Measurements from ENCODE around the gene SH2D3A. TPM values are rescaled to one million over a fixed set of nuclear protein-coding genes. Genes with fewer than 3 reads are reported as not detected.
A peak's percentile ranks its signal among the peaks of the same experiment; 100 is the strongest.
"Not testable (repeated sequence)": the region's sequence is repeated elsewhere in the genome, so short reads cannot be mapped to it uniquely, and the experiment has no call there.

SH2D3A gene
- total RNA-seq, 1 donor from 2014 or later = 26.0 TPM

- intact Hi-C loops (cut with DNase I) = no loop called here
- no peaks in the 10 kb centered on the region for H3K27me3 ChIP-seq
- H3K9me3 ChIP-seq = no peaks in the 10 kb centered on the region
- ATAC-seq (peak; percentile 83), DNase-seq (peak; percentile 90)
- peaks cover 13% of the 10 kb centered on the region for H3K4me1 ChIP-seq
- H3K4me3 ChIP-seq = peak overlapping the region; percentile 40
- H3K27ac ChIP-seq = peak overlapping the region; percentile 63
- no peak for TF ChIP-seq CTCF (IDR thresholded peaks at IDR 0.05)
- no peaks in the 10 kb centered on the region for H3K36me3 ChIP-seq
Observed at GRCh38 chr19:6801485-6802086, 34.4 kb upstream of the SH2D3A start.

- ATAC-seq = no peak
- Histone ChIP-seq H3K9me3 (no peaks in the 10 kb centered on the region), H3K36me3 (no peaks in the 10 kb centered on the region), H3K4me1 (peaks cover 13% of the 10 kb centered on the region), H3K4me3 (peak overlapping the region; percentile 40), H3K27me3 (no peaks in the 10 kb centered on the region), H3K27ac (peak overlapping the region; percentile 63)
- no peak for TF ChIP-seq CTCF (IDR thresholded peaks at IDR 0.05)
- no peak for DNase-seq
- intact Hi-C loops (cut with DNase I) = no loop called here
Observed at GRCh38 chr19:6800991-6801484, 33.8 kb upstream of the SH2D3A start.

- Histone ChIP-seq H3K27ac (peak overlapping the region; percentile 63), H3K4me1 (peaks cover 13% of the 10 kb centered on the region)
- ATAC-seq; H3K27me3 ChIP-seq; intact Hi-C loops (cut with DNase I); H3K36me3 ChIP-seq; DNase-seq; H3K9me3 ChIP-seq; H3K4me3 ChIP-seq: not testable (repeated sequence)
Observed at GRCh38 chr19:6800160-6800790, 33.0 kb upstream of the SH2D3A start.

GRCh38 chr19:6797646-6798045, 30.4 kb upstream of the SH2D3A start:
- intact Hi-C loops (cut with DNase I) = no loop called here
- H3K9me3 ChIP-seq = no peaks in the 10 kb centered on the region
- peak; percentile 20 for ATAC-seq

GRCh38 chr19:6796278-6796677, 29.0 kb upstream of the SH2D3A start:
- Histone ChIP-seq H3K27ac (no peak overlapping the region), H3K9me3 (no peaks in the 10 kb centered on the region), H3K36me3 (no peaks in the 10 kb centered on the region), H3K27me3 (no peaks in the 10 kb centered on the region), H3K4me1 (peaks cover 10% of the 10 kb centered on the region), H3K4me3 (no peak overlapping the region)
- no peak for DNase-seq
- intact Hi-C loops (cut with DNase I) = no loop called here
- no peak for TF ChIP-seq CTCF (IDR thresholded peaks at IDR 0.05)
- no peak for ATAC-seq

More at GRCh38 chr19:6797646-6798045, 30.4 kb upstream of the SH2D3A start:
- Histone ChIP-seq H3K4me3 (no peak overlapping the region), H3K36me3 (no peaks in the 10 kb centered on the region), H3K4me1 (peaks cover 13% of the 10 kb centered on the region), H3K27me3 (no peaks in the 10 kb centered on the region), H3K27ac (no peak overlapping the region)
- DNase-seq = no peak
- TF ChIP-seq CTCF (IDR thresholded peaks at IDR 0.05) = no peak

GRCh38 chr19:6794686-6795431, 27.6 kb upstream of the SH2D3A start:
- intact Hi-C loops (cut with DNase I) = no loop called here
- H3K27me3 ChIP-seq = no peaks in the 10 kb centered on the region
- DNase-seq (no peak), ATAC-seq (no peak)
- no peak for TF ChIP-seq CTCF (IDR thresholded peaks at IDR 0.05)
- no peak overlapping the region for H3K27ac ChIP-seq
- H3K36me3 ChIP-seq = no peaks in the 10 kb centered on the region
- H3K4me1 ChIP-seq = peaks cover 3% of the 10 kb centered on the region
- H3K9me3 ChIP-seq = no peaks in the 10 kb centered on the region
- no peak overlapping the region for H3K4me3 ChIP-seq

Measured in upper lobe of right lung (tissue), 1 donor.